Transverse colon (tissue), 4 donors: Measurements from ENCODE around the gene CNBD2. TPM values are rescaled to one million over a fixed set of nuclear protein-coding genes. Genes with fewer than 3 reads are reported as not detected.

Experiments used
- DNase-seq: peaks from one replicate; pipeline ENCODE4 v3.0.0-alpha.2; 2019
- H3K27ac ChIP-seq, 4 donors: fragments of 200-600 bp; sonication (generic); 2 replicates each; pipeline ENCODE4 v1.5.1; 2016 to 2018; ENCODE audit warnings: inconsistent platforms in 4 of 4
- H3K27me3 ChIP-seq: fragments of 200-600 bp; sonication (generic); 2 replicates; pipeline ENCODE4 v1.5.1; 2017; ENCODE audit warnings: inconsistent platforms
- H3K36me3 ChIP-seq, 4 donors: fragments of 200-600 bp; sonication (generic); 2 replicates each; pipeline ENCODE4 v1.5.1; 2017 to 2019; ENCODE audit warnings: inconsistent platforms in 4 of 4
- H3K4me1 ChIP-seq, 4 donors: fragments of 200-600 bp; sonication (generic); 2 replicates each; pipeline ENCODE4 v1.5.1; 2017 to 2020; ENCODE audit warnings: inconsistent platforms in 4 of 4
- H3K4me3 ChIP-seq, 4 donors: fragments of 200-600 bp; sonication (generic); 1 replicate in 1 of 4; 2 replicates in 3 of 4; pipeline versions ENCODE4 v1.5.1 to v1.6.1; 2017 to 2019; ENCODE audit warnings: inconsistent platforms in 4 of 4
- H3K9me3 ChIP-seq, 2 donors: fragments of 200-600 bp; sonication (generic); 2 replicates each; pipeline ENCODE4 v1.5.1; 2017 to 2019; ENCODE audit warnings: inconsistent platforms in 2 of 2
- EP300 ChIP-seq: sonication (generic); formaldehyde crosslinking; IDR thresholded peaks from one replicate; pipeline ENCODE4 v1.6.1; 2017; ENCODE audit warnings: antibody characterized with exemption, low read depth
- POLR2A ChIP-seq: fragments of 450-650 bp; IDR thresholded peaks from one replicate; pipeline ENCODE4 v1.6.1; 2016; ENCODE audit warnings: antibody characterized with exemption, mild to moderate bottlenecking, moderate library complexity
- POLR2AphosphoS5 ChIP-seq, 3 donors: sonication (generic); formaldehyde crosslinking; IDR thresholded peaks; one replicate each; pipeline ENCODE4 v1.6.1; 2016; ENCODE audit warnings: antibody characterized with exemption in 3 of 3
- WGBS, 2 donors: methylation state at CpG; one replicate each; pipeline ENCODE4 v1.1.5; 2018; ENCODE audit warnings: low coverage in 1 of 2; 5-methylcytosine and 5-hydroxymethylcytosine counted together
- in situ Hi-C, 4 donors: fragments of 200-750 bp; cut with MboI; loops; one replicate each; pipeline versions ENCODE4 v1.15.0 to v1.15.1; 2017; ENCODE audit warnings: low sequenced_read_pairs in 3 of 4, low pct_ligation_motif_present in 1 of 4, low pct_unique_long_range_greater_than_20kb in 1 of 4
- intact Hi-C: fragments of 100-400 bp; cut with DNase I; formaldehyde crosslinking; loops from one replicate; pipeline ENCODE4 v1.15.1; 2023; ENCODE audit warnings: low total_unique reads
- total RNA-seq, 4 donors: library from RNA; depleted of rRNA; stranded (reverse); fragments of >200 nt; gene quantifications; one replicate each; pipeline ENCODE4 v1.1.0, GENCODE V29; 2016
- TF ChIP-seq, protein P1 (sequence below), 5 experiments: fragments of 200-600 bp in 3 of 5; fragments of 450-650 bp in 2 of 5; sonication (generic) in 3 of 5; IDR thresholded peaks; 1 replicate in 2 of 5; 2 replicates in 3 of 5; pipeline ENCODE4 v1.5.1; 2016 to 2017; ENCODE audit warnings: antibody characterized with exemption in 5 of 5, inconsistent platforms in 3 of 5, mild to moderate bottlenecking in 2 of 5, moderate library complexity in 1 of 5

The CNBD2 gene
- total RNA-seq, 4 donors from 2014 or later, result 6.2 to 9.4 (median 7.8) TPM; not detected in 1

DNA sequence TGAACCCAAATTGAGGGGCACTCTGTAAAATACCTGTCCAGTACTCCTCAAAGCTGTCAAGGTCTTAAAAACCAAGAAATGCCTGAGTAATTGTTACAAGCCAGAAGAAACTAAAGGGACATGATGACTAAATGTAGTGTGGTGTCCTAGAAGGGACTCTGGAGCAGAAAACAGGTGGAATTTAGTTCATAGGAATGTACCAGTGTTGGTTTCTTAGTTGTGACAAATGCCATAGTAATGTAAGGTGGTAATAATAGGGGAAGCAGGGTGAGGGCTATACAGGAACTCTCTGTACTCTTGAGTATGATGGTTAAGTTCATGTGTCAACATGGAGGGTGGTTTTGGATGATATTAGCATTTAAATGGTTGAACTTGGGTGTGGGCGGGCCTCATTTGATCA lies 92.3 kb downstream of the CNBD2 start:
- H3K9me3 ChIP-seq, result no peaks in the 10 kb centered on the region
- H3K36me3 ChIP-seq, result no peaks in the 10 kb centered on the region
- in situ Hi-C loops (no loop called here), intact Hi-C loops (no loop called here)
- H3K27me3 ChIP-seq, result no peaks in the 10 kb centered on the region
- no peak overlapping the region for H3K4me3 ChIP-seq
- no peak for DNase-seq
- TF ChIP-seq POLR2A (no peak), POLR2AphosphoS5 (IDR thresholded peaks at IDR 0.05) (no peak), EP300 (no peak)
- TF ChIP-seq, protein P1, sequence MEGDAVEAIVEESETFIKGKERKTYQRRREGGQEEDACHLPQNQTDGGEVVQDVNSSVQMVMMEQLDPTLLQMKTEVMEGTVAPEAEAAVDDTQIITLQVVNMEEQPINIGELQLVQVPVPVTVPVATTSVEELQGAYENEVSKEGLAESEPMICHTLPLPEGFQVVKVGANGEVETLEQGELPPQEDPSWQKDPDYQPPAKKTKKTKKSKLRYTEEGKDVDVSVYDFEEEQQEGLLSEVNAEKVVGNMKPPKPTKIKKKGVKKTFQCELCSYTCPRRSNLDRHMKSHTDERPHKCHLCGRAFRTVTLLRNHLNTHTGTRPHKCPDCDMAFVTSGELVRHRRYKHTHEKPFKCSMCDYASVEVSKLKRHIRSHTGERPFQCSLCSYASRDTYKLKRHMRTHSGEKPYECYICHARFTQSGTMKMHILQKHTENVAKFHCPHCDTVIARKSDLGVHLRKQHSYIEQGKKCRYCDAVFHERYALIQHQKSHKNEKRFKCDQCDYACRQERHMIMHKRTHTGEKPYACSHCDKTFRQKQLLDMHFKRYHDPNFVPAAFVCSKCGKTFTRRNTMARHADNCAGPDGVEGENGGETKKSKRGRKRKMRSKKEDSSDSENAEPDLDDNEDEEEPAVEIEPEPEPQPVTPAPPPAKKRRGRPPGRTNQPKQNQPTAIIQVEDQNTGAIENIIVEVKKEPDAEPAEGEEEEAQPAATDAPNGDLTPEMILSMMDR (IDR thresholded peaks at IDR 0.05), result no peak
- H3K4me1 ChIP-seq, result peaks cover 9 to 15% (median 14%) of the 10 kb centered on the region in 4 donors
- no peak overlapping the region for H3K27ac ChIP-seq
- 100% methylated on average over 1 of the region's 1 CpG for WGBS, 2 donors

DNA sequence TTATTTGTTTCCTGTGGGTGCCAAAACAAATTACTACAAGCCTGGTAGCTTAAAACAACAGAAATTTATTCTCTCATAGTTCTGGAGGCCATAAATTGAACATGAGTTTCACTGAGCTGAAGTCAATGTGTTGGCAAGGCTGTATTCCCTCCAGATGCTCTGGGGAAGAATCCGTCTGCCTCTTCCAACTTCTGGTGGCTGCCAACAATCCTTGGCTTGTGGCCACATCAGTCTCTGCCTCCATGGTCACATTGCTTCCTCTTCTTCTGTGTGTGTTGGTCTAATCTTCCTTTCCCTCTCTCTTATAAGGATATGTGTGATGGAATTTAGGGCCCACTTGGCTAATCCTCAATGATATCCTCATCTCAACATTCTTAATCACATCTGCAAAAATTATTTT lies 93.4 kb downstream of the CNBD2 start:
- intact Hi-C loops (no loop called here), in situ Hi-C loops (no loop called here)
- H3K4me3 ChIP-seq, result no peak overlapping the region
- H3K27me3 ChIP-seq, result no peaks in the 10 kb centered on the region
- WGBS, 2 donors, result 35 to 71% methylated on average over 1 of the region's 1 CpG
- H3K27ac ChIP-seq, result no peak overlapping the region
- H3K9me3 ChIP-seq, result no peaks in the 10 kb centered on the region
- DNase-seq, result no peak
- peaks cover 9 to 20% (median 16%) of the 10 kb centered on the region in 4 donors for H3K4me1 ChIP-seq
- H3K36me3 ChIP-seq, result no peaks in the 10 kb centered on the region
- TF ChIP-seq POLR2AphosphoS5 (IDR thresholded peaks at IDR 0.05) (no peak), EP300 (no peak), POLR2A (no peak)
- TF ChIP-seq, protein P1 (IDR thresholded peaks at IDR 0.05), result no peak

DNA sequence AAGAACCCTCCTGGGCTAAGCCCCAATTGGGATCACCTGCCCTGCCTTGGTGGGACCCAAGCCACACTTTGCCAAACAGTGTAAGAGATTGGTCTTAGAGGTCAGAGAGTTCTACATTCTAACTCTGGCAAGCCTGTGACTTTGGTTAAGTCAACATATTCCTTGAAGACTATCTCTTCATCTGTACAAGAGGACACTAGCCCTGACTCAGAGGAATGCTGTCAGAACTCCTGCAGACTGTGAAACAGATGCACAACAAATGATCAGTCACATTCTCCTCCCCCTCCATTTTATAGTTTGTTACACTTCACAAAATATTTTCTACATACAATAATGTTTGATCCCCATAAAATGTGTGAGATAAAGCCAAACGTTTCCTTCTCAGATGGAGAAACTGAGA lies 94.4 kb downstream of the CNBD2 start:
- DNase-seq, result no peak
- H3K36me3 ChIP-seq, result no peaks in the 10 kb centered on the region
- no peaks in the 10 kb centered on the region for H3K9me3 ChIP-seq
- 20 to 25% methylated on average over 1 of the region's 1 CpG for WGBS, 2 donors
- TF ChIP-seq, protein P1 (IDR thresholded peaks at IDR 0.05), result no peak
- no peak for TF ChIP-seq POLR2AphosphoS5 (IDR thresholded peaks at IDR 0.05)
- no peak for TF ChIP-seq EP300
- TF ChIP-seq POLR2A, result no peak
- intact Hi-C loops (no loop called here), in situ Hi-C loops (no loop called here)
- H3K27me3 ChIP-seq, result no peaks in the 10 kb centered on the region
- no peak overlapping the region for H3K27ac ChIP-seq
- H3K4me3 ChIP-seq, result no peak overlapping the region
- H3K4me1 ChIP-seq, result peaks cover 9 to 20% (median 16%) of the 10 kb centered on the region in 4 donors

DNA sequence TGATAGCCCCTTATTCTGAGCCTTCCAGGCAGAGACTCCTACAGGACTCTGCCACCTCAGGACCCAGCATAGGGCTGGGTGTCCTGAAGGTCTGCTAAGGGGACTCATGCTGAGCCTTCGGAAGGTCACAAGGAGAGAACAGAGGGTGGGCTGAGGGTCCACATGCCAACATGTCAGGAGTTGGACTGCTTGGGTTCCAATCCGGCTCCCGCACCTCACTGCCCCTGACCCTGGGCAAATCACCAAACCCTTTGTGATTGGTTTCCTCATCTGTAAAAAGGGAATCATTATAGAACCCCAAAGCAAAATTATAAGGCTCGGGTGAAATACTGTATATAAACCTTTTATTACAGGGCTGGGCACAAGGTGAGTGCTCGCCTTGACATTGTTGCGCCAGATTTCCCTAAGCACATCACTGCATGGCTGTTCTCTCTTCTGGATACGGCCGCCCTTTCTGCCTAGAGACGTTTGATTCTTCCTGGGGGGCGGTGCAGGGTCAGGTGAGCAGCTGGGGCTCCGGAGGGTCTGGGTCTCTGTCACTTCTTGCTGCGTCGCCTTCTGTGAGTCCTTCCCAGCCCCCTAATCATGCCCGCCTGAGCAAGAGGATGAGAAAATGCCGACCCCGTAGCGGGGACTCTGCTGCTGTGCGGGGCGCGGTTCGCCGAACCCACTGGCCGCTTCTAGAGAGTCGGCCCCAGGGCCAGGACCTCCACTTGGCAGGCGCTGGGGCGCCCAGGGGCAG lies 95.7 kb downstream of the CNBD2 start:
- 20 to 41% methylated on average over 1 to 11 of the region's 26 CpGs for WGBS, 2 donors
- no peaks in the 10 kb centered on the region for H3K9me3 ChIP-seq
- H3K4me3 ChIP-seq, result peak overlapping the region; percentile 50 to 72 (median 62)
- peak overlapping the region; percentile 85 to 89 (median 88) for H3K27ac ChIP-seq
- peaks cover 9 to 20% (median 16%) of the 10 kb centered on the region in 4 donors for H3K4me1 ChIP-seq
- intact Hi-C loops, result no loop called here
- H3K36me3 ChIP-seq, result no peaks in the 10 kb centered on the region
- H3K27me3 ChIP-seq, result no peaks in the 10 kb centered on the region
- DNase-seq, result no peak
- TF ChIP-seq EP300 (no peak), POLR2A (no peak), POLR2AphosphoS5 (IDR thresholded peaks at IDR 0.05) (no peak)
- TF ChIP-seq, protein P1 (IDR thresholded peaks at IDR 0.05), result no peak
- in situ Hi-C loops, result no loop called here
